GM12865 (cell line): ENCODE measurements around the gene AGBL2.
"Not testable (repeated sequence)": the region's sequence is repeated elsewhere in the genome, so short reads cannot be mapped to it uniquely, and the experiment has no call there.

ENCODE experiments used
- DNase-seq: peaks from one replicate; pipeline ENCODE4 v3.0.0; 2010; ENCODE audit warnings: low read depth
- H3K4me3 ChIP-seq: 2 replicates; pipeline ENCODE4 v1.5.1; 2011; ENCODE audit warnings: mild to moderate bottlenecking, low read depth, low read length, control low read depth
- TF ChIP-seq, protein P1 (sequence below): IDR thresholded peaks from 2 replicates; pipeline ENCODE4 v1.5.1; 2011; ENCODE audit warnings: low read length, control low read depth, low read depth, inconsistent platforms; ENCODE audit not compliant: insufficient read depth; ENCODE audit errors: missing control alignments

AGBL2 gene

DNA sequence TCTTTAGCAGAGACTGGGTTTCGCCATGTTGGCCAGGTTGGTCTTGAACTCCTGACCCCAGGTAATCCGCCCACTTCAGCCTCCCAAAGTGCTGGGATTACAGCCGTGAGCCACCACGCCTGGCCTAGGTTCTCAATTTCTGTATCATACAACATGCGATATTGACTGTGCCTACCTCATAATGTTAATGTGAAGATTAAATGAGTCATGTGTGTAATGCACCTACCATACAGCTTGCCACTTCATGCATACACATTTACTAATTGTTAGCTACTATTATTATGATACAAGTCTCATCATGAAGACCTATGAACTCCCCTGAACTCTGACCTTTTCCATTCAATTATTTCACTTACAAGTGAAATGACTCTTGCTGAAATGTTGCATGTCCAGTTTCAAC lies 25.7 kb downstream of the AGBL2 start:
- TF ChIP-seq, protein P1, sequence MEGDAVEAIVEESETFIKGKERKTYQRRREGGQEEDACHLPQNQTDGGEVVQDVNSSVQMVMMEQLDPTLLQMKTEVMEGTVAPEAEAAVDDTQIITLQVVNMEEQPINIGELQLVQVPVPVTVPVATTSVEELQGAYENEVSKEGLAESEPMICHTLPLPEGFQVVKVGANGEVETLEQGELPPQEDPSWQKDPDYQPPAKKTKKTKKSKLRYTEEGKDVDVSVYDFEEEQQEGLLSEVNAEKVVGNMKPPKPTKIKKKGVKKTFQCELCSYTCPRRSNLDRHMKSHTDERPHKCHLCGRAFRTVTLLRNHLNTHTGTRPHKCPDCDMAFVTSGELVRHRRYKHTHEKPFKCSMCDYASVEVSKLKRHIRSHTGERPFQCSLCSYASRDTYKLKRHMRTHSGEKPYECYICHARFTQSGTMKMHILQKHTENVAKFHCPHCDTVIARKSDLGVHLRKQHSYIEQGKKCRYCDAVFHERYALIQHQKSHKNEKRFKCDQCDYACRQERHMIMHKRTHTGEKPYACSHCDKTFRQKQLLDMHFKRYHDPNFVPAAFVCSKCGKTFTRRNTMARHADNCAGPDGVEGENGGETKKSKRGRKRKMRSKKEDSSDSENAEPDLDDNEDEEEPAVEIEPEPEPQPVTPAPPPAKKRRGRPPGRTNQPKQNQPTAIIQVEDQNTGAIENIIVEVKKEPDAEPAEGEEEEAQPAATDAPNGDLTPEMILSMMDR = no peak
- no peak overlapping the region for H3K4me3 ChIP-seq

DNA sequence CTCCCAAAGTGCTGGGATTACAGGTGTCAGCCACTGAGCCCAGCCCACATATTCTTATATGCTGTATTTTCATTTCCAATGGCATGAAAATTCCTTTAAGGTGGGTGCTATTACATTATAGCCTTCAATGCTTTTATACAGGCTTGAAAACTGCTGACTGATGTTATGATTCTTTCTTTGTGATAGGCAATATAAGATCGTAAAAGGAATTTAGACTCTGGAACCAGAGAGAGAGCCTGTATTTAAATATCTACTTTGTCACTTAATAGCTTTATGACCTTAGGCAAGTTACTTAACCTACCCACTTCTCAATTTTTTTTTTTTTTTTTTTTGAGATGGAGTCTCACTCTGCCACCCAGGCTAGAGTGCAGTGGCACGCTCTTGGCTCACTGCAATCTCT lies 26.2 kb downstream of the AGBL2 start:
- no peak for DNase-seq
- TF ChIP-seq, protein P1 = no peak

More for the DNA sequence above, 25.7 kb downstream of the AGBL2 start:
- DNase-seq = no peak

DNA sequence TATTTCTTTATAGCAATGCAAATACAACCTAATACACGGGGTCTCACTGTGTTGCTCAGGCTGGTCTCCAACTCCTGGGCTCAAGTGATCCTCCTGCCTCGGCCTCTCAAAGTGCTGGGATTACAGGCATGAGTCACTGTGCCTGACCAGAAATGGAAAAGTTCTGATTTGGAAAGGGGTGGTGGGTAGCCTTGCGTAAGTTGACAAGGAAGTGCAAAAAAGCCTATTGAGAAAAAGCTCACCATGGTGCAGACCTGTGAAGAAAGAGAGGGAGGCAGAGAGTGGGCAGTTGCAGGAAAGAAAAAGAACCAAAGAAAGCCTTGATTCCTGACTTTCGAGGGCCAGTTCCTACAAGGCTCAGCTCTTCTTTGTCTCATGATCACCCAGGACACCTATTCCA lies 27.1 kb downstream of the AGBL2 start:
- DNase-seq = no peak
- no peak overlapping the region for H3K4me3 ChIP-seq
- TF ChIP-seq, protein P1 = no peak

More for the DNA sequence above, 26.2 kb downstream of the AGBL2 start:
- no peak overlapping the region for H3K4me3 ChIP-seq

DNA sequence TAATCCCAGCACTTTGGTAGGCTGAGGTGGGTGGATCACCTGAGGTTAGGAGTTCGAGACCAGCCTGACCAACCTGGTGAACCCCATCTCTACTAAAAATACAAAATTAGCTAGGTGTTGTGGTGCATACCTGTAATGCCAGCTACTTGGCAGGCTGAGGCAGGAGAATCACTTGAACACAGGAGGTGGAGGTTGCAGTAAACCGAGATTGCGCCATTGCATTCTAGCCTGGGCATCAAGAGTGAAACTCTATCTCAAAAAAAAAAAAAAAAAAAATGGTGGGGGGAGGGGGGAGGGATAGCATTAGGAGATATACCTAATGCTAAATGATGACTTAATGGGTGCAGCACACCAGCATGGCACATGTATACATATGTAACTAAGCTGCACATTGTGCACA lies 28.5 kb downstream of the AGBL2 start:
- DNase-seq, H3K4me3 ChIP-seq: not testable (repeated sequence)

DNA sequence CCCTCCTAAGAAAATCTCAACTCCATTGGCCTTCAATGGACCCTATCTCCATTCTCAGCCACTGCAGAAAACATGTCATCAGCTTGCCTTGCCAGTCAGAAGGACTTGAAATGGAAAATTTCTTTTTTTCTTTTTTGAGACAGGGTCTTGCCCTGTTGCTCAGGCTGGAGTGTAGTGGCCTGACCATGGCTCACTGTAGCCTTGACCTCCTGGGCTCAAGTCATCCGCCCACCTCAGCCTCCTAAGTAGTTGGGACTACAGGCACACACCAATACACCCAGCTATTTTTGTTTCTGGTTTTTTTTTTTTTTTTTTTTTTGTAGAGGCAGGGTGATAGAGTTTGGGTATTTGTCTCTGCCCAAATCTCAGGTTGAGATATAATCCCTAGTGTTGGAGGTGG lies 29.0 kb downstream of the AGBL2 start:
- no peak overlapping the region for H3K4me3 ChIP-seq
- TF ChIP-seq, protein P1 = no peak
- DNase-seq = no peak

DNA sequence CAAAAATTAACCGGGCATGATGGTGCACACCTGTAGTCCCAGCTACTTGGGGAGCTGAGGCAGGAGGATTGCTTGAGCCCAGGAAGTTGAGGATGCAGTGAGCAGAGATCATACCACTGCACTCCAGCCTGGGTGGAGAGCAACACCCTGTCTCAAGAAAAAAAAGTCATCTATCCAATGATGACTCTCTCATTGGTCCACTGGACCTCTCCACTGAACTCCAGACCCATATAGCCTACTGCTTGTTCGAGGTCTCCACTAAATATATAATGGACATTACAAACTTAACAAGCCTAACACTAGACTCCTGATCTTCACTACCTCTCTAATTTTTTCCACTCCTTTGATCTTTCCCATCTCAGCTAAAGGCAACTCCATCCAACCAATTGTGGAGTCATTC lies 39.3 kb downstream of the AGBL2 start:
- DNase-seq = no peak
- no peak overlapping the region for H3K4me3 ChIP-seq
- TF ChIP-seq, protein P1 = no peak

DNA sequence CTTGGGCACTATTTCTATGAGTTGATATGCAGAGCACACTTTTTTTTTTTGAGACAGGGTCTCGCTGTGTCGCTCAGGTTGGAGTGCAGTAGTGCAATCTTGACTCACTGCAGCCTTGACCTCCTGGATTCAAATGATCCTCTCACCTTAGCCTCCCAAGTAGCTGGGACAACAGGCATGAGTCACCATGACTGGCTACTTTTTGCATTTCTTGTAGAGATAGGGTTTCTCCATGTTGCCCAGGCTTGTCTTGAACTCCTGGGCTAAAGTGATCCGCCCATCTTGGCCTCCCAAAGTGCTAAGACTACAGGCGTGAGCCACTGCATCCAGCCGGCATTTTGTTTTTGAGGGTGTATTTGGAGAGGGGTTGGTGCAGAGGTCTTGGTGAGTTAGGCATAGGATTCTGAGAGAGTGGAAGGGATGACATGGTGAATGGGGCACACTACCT lies 42.9 kb downstream of the AGBL2 start:
- TF ChIP-seq, protein P1 = no peak
- DNase-seq = no peak
- H3K4me3 ChIP-seq = no peak overlapping the region

DNA sequence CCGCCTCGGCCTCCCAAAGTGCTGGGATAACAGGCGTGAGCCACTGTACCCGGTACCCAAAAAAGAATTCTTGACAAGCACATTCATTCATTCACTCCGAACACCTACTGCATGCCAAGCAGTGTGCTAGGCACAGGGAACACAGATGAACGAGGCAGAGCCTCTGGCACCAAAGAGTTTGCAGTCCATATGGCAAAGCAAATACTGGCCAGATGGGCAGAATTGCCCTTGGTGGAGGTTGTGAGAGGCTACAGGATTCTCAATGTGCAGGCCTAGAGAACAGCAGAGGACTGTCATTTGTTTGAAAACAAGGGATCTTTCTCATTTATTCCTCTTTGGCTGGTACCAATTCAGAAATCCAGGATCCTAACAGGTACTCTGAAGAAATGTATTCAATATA lies 45.3 kb downstream of the AGBL2 start:
- H3K4me3 ChIP-seq = no peak overlapping the region
- TF ChIP-seq, protein P1 = no peak
- no peak for DNase-seq
